ENCODE data around the gene GALK2.

DNA sequence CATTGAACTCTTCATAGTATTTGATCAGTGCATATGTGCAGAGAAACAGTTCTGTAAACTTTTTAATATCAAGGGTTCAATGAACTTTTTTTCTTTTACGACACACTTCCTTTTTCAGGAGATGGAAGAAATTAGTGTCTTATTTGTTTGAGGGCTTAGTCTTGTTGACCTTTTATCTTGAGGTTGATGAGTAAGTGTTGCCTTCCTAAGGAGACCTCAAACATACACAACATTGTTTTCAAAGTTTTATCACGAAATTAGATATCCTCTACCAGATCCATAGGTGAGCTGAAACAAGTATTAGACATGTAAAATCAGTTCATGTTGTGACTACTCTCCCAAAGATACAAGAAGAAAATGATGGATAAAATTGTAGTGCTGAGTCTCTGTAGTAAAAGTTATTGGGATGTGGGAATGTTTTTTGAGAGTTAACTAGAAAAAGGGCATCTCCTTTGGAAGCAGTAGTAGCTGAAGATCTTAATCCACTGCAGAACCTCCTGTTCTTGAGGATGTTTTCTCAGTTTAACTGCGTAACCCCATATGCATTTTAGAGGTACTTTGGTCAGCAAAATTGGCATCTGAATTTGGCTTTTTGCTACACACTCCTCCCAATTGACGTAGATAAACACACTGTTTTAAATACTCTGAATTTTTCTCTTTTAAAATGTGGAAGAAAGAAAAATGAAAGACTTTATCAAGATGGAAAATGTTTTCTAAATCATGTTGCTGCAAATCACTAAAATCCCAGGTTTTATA, 116.8 kb downstream of the GALK2 start:
- TF ChIP-seq, protein P1, sequence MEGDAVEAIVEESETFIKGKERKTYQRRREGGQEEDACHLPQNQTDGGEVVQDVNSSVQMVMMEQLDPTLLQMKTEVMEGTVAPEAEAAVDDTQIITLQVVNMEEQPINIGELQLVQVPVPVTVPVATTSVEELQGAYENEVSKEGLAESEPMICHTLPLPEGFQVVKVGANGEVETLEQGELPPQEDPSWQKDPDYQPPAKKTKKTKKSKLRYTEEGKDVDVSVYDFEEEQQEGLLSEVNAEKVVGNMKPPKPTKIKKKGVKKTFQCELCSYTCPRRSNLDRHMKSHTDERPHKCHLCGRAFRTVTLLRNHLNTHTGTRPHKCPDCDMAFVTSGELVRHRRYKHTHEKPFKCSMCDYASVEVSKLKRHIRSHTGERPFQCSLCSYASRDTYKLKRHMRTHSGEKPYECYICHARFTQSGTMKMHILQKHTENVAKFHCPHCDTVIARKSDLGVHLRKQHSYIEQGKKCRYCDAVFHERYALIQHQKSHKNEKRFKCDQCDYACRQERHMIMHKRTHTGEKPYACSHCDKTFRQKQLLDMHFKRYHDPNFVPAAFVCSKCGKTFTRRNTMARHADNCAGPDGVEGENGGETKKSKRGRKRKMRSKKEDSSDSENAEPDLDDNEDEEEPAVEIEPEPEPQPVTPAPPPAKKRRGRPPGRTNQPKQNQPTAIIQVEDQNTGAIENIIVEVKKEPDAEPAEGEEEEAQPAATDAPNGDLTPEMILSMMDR (IDR thresholded peaks at IDR 0.05; ENCODE audit: insufficient read depth, low read length, poor library complexity, severe bottlenecking): no peak
- TF ChIP-seq EZH2phosphoT487 (conservative IDR thresholded peaks at IDR 0.05; ENCODE audit: low read length): no peak
